Left ventricle myocardium inferior (tissue), 1 donor: ENCODE measurements around the gene ODAD4. TPM values are rescaled to one million over a fixed set of nuclear protein-coding genes. Genes with fewer than 3 reads are reported as not detected.
A peak's percentile ranks its signal among the peaks of the same experiment; 100 is the strongest.
"Not testable (repeated sequence)": the region's sequence is repeated elsewhere in the genome, so short reads cannot be mapped to it uniquely, and the experiment has no call there.

ENCODE experiments used
- DNase-seq: peaks from one replicate; pipeline ENCODE4 v3.0.0-alpha.2; 2020
- H3K27ac ChIP-seq: fragments of 200-600 bp; replicated peaks from 2 replicates; pipeline ENCODE4 v1.8.0; 2021
- H3K27me3 ChIP-seq: fragments of 200-600 bp; 2 replicates; pipeline ENCODE4 v1.8.0; 2021; ENCODE audit warnings: low read depth
- H3K36me3 ChIP-seq: fragments of 200-600 bp; 2 replicates; pipeline ENCODE4 v1.8.0; 2021
- H3K4me1 ChIP-seq: fragments of 200-600 bp; 2 replicates; pipeline ENCODE4 v1.8.0; 2021
- H3K4me3 ChIP-seq: fragments of 200-600 bp; 2 replicates; pipeline ENCODE4 v1.8.0; 2021; ENCODE audit warnings: mild to moderate bottlenecking, moderate library complexity
- H3K9me3 ChIP-seq: fragments of 200-600 bp; replicated peaks from 2 replicates; pipeline ENCODE4 v1.8.0; 2021
- CTCF ChIP-seq: fragments of 200-600 bp; IDR thresholded peaks from 2 replicates; pipeline ENCODE4 v1.8.0; 2021; ENCODE audit warnings: antibody characterized with exemption, mild to moderate bottlenecking, borderline replicate concordance
- intact Hi-C: fragments of 100-400 bp; cut with micrococcal nuclease; formaldehyde crosslinking; loops from one replicate; pipeline ENCODE4 v1.11.0; 2022
- total RNA-seq: library from RNA; stranded (reverse); fragmentation: NEBNext Ultra II Directional; extraction: Animal tissue kit (Norgen Biotek cat#: 25700); gene quantifications from one replicate; pipeline ENCODE4 v1.2.1, GENCODE V29; 2021
- donor health status: DM: no; HTN: yes; CAD: no; lungs with severe emphysema.

ODAD4 gene
- total RNA-seq, 1 donor from 2014 or later: 1.3 TPM

- intact Hi-C loops: no loop called here
- H3K4me3 ChIP-seq: no peak overlapping the region
- H3K9me3 ChIP-seq: no peaks in the 10 kb centered on the region
- H3K27ac ChIP-seq: peak overlapping the region; percentile 36
- no peak for DNase-seq
- no peaks in the 10 kb centered on the region for H3K27me3 ChIP-seq
- peak; percentile 24 for TF ChIP-seq CTCF
- H3K4me1 ChIP-seq: peaks cover 99% of the 10 kb centered on the region
- H3K36me3 ChIP-seq: no peaks in the 10 kb centered on the region
Measured at GRCh38 chr17:42009170-42009569, 78.8 kb downstream of the ODAD4 start.

GRCh38 chr17:42010266-42010680, 79.9 kb downstream of the ODAD4 start:
- H3K4me3 ChIP-seq, DNase-seq, H3K36me3 ChIP-seq, H3K9me3 ChIP-seq, intact Hi-C loops, H3K27me3 ChIP-seq: not testable (repeated sequence)
- Histone ChIP-seq H3K27ac (peak overlapping the region; percentile 33), H3K4me1 (peaks cover 99% of the 10 kb centered on the region)

GRCh38 chr17:42010898-42011516, 80.6 kb downstream of the ODAD4 start:
- Histone ChIP-seq H3K27ac (peak overlapping the region; percentile 33), H3K36me3 (no peaks in the 10 kb centered on the region), H3K27me3 (no peaks in the 10 kb centered on the region), H3K4me1 (peaks cover 99% of the 10 kb centered on the region), H3K4me3 (no peak overlapping the region), H3K9me3 (no peaks in the 10 kb centered on the region)
- DNase-seq: no peak
- intact Hi-C loops: no loop called here
- TF ChIP-seq CTCF: no peak

- H3K27me3 ChIP-seq, DNase-seq, H3K9me3 ChIP-seq, H3K4me3 ChIP-seq, H3K36me3 ChIP-seq, intact Hi-C loops, H3K27ac ChIP-seq: not testable (repeated sequence)
- peaks cover 99% of the 10 kb centered on the region for H3K4me1 ChIP-seq
Measured at GRCh38 chr17:42012363-42012762, 81.9 kb downstream of the ODAD4 start.

GRCh38 chr17:42013740-42014139, 83.3 kb downstream of the ODAD4 start:
- H3K27me3 ChIP-seq, intact Hi-C loops: not testable (repeated sequence)

More at GRCh38 chr17:42013740-42014139, 83.3 kb downstream of the ODAD4 start:
- H3K36me3 ChIP-seq, DNase-seq, H3K4me3 ChIP-seq, H3K9me3 ChIP-seq: not testable (repeated sequence)
- Histone ChIP-seq H3K27ac (peak overlapping the region; percentile 49), H3K4me1 (peaks cover 99% of the 10 kb centered on the region)

Other genes with a start within 250 kb of the ODAD4 start
- gene EIF1, start 241.7 kb upstream of the ODAD4 start, total RNA-seq: 1,125 TPM
- not detected for gene GAST, start 218.3 kb upstream of the ODAD4 start, total RNA-seq
- gene HAP1, start 196.0 kb upstream of the ODAD4 start, total RNA-seq: 0.14 TPM
- gene JUP, start 143.9 kb upstream of the ODAD4 start, total RNA-seq: 160 TPM
- gene P3H4, start 118.7 kb upstream of the ODAD4 start, total RNA-seq: 6.0 TPM
- gene FKBP10, start 117.6 kb upstream of the ODAD4 start, total RNA-seq: 10.4 TPM
- gene NT5C3B, start 94.4 kb upstream of the ODAD4 start, total RNA-seq: 18.3 TPM
- gene KLHL10, start 92.8 kb upstream of the ODAD4 start, total RNA-seq: not detected
- 3.5 TPM for gene KLHL11, start 65.2 kb upstream of the ODAD4 start, total RNA-seq
- gene ACLY, start 11.7 kb upstream of the ODAD4 start, total RNA-seq: 23.5 TPM
- 24.9 TPM for gene CNP, start 36.2 kb downstream of the ODAD4 start, total RNA-seq
- gene DNAJC7, start 86.8 kb downstream of the ODAD4 start, total RNA-seq: 71.2 TPM
- 50.9 TPM for gene NKIRAS2, start 89.5 kb downstream of the ODAD4 start, total RNA-seq
- gene C17orf113, start 120.0 kb downstream of the ODAD4 start, total RNA-seq: 0.63 TPM
- gene ZNF385C, start 167.9 kb downstream of the ODAD4 start, total RNA-seq: 0.49 TPM
- gene DHX58, start 182.1 kb downstream of the ODAD4 start, total RNA-seq: 3.1 TPM
- gene KAT2A, start 190.8 kb downstream of the ODAD4 start, total RNA-seq: 25.7 TPM
- gene HSPB9, start 192.2 kb downstream of the ODAD4 start, total RNA-seq: not detected
- 38.6 TPM for gene RAB5C, start 224.4 kb downstream of the ODAD4 start, total RNA-seq